Activated CD8-positive, alpha-beta memory T cell treated with anti-CD3 and anti-CD28 coated beads, Interleukin-2, amount 50 U/mL, for 4 hours (primary cell): ENCODE measurements around the gene CLEC4F.
"Not testable (repeated sequence)": the region's sequence is repeated elsewhere in the genome, so short reads cannot be mapped to it uniquely, and the experiment has no call there.

Experiments used
- DNase-seq: peaks from one replicate; pipeline ENCODE4 v3.0.0-alpha.2; 2020

Gene CLEC4F

DNA sequence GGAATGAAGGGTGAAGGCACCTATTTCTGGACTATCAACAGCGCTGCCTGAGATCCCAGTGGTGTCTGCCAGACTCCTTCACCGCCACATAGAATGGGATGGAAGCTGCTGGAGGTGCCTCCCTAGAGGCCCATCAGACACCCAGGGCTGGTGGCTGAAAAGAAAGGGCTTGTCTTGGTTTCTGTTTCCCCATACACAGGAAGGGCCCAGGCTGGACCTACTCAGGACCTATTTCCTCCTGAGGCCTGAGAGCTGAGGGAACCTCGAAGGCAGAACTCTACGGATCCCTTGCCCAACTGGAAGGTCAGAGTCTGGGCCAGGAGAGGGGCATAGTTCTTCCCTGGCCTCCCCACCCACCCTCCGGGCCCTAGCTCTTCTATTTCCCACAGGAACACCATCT, 2.9 kb upstream of the CLEC4F start:
- DNase-seq, result no peak

DNA sequence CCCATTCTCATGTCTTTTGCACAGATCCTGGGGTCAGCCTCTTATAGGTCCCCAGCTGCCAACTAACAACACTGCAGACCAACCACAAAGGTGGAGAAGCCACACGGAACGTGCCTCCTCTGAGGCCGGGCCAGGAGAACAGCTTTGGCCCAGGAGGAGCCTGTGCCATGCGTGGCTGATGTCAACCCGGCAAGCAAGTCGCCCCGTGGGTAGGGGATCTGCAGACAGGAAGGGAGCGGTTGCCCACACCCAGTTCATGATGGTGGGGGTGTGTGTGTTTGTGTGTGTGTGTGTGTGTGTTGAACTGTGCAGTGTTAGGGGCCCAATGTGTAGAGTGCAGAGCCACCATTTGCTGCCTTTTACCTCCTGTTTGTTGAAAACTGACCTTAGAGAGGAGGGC, 2.4 kb upstream of the CLEC4F start:
- DNase-seq, result no peak

DNA sequence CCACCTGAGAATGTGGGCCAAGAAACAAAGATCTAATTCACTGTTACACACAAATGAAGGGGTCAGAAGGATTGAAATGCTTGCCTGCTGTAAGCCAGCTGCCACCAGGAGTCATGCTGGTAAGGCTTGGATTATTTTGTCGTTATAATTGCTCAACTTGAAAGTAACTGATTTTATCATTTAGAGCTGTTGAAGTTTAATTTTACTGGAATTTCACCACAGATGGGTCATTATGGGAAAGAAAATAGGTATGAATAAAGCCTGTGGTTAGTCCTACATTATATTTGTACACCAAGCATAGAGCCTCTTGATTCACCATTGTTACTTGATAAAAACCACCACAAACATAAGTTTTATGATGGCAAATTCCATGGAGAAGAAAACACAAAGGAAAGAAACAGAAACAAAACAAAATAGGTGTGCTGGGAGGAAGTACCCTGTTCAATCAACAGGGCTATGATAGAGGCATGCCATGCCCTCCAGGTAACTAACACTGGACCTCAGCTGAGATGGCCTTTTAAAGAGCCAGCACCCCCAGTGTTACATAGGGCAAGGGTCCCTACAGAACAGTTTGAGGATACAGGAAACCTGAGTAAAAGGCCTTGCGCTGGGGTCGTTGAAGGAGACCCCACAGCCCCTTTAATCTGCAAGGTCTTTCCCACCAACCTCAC, 3.0 kb downstream of the CLEC4F start:
- DNase-seq, result no peak

DNA sequence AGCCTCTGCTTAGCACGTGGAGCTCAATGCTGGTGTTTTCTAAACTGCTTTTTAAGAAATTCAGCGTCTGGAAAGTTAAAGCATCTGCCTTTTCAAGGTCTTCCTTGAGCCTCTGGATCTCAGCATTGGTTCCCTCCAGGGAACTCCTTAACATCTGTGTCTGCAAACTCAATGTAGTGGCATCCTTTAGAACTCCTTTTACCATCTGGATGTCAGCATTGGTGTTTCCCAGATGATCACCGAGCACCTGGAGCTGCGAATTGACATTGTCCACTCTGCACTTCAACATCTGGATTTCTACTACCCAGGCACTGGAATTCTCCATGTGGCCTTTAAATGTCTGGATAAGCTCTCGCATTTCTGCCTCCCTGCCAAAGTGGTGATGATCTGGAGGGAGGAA, 3.7 kb downstream of the CLEC4F start:
- no peak for DNase-seq

DNA sequence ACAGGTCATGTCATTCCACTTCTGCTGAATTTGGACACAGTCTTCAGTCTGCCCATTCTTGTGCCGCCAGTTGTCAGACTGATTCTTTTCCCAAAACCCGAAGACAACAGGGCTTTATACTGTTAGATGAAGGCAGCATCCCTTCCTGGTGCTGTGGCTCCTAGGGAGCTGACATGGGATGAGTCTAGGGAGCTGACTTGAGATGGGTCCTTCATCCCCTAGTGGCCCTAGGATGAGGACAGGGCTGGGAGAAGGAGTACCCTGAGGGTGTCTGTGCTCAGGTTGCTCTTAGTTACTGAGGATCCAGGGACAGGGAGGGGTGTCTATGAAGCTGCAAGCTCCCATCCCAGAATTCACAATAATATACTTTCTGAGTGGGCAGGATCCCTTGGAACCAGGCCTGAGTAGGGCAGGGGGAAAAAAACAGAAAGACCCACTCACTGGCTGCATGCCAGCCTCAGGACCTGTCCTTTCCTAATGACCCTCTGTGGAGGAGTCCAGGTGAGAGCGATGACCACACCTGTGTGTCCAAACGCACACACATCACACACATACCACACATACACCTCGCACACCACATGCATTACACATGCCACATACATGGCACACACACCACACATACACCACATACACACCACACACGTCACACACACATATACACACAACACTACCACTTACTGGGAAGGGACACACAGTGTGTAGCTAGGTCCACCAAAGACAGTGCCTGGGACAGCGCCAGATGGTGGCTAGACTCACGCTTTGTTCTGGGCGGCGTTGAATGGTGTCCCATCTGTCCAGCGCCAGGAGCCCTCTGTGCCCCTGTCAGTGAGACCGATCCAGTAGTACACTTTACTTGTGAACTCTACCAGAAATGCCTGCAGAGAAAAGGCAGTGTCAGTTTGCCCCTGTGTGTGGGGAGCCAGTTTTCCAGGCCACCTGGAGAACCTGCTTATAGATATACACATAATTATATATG, 11.1 kb downstream of the CLEC4F start:
- no peak for DNase-seq

DNA sequence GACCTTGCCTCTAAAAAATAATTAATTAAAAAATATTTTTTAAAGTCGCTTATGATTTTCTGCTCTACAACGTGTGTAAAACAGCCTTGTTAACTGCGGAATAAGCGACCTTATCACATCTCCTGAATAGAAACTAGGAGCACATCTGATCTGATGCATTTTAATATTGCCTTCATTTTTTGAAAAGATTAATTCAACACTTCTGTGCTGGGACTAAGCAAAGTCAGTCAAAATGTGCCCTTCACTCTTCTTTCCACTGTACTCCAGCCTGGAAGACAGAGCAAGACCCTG, 12.6 kb downstream of the CLEC4F start:
- DNase-seq, result no peak

DNA sequence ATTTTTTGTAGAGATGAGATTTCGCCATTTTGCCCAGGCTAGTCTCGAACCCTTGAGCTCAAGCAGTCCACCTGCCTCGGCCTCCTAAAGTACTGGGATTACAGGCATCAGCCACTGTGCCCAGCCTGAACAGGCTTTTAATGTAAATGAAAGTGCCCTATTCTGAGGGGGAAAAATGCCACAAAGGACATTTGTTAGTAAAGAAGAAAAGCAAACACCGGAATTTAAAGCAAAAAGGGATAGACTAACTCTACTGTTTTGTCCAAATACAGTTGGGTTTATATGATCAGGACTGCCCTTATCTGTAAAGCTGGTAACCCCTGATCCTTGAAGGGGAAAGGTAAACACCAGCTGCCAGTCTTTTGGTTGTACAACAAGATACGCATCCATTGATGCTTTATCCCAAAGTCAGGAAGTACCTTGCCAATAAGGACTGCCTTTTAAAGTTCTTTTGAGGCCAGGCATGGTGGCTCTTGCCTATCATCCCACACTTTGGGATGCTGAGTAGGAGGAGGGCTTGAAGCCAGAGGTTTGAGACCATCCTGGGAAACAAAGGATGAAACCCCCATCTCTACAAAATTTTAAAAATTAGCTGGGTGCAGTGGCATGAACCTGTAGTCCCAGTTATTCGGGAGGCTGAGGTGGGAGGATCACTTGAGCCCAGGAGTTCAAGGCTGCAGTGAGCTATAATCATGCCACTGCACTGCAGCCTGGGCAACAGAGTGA, 13.1 kb downstream of the CLEC4F start:
- DNase-seq, result no peak

DNA sequence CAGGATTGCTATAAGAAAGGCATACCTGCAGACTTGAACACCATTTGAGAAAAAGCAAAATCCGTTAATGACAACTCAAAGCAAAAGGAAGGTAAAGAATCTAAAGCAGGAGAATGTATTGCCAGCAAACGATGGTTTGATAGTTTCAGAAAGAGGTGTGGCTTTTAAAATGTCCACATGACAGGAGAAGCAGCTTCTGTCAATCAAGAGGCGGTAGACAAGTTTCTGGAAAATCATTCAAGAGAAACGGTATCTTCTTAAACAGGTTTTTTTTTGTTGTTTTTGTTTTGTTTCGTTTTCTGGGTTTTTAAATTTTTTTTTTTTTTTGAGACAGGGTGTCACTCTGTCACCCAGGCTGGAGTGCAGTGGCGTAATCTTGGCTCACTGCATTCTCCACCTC, 13.8 kb downstream of the CLEC4F start:
- DNase-seq, result no peak

DNA sequence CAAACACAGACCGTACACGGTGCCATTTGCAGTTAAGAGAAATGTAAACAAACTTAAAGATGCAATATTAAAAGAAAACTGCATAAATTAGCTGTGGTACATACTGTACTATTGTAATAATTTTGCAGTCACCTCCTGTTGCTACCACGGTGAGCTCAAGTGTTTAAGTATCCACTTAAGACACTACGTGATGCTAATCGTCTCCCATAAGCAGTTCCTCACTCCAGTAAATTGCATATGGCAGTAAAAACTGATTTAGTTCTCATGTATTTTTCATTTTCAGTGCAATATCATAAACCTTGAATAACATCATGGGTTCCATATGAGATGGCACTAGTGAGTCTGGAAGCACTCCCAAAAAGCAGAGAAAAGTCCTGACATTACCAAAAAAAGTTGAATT, 14.4 kb downstream of the CLEC4F start:
- no peak for DNase-seq

DNA sequence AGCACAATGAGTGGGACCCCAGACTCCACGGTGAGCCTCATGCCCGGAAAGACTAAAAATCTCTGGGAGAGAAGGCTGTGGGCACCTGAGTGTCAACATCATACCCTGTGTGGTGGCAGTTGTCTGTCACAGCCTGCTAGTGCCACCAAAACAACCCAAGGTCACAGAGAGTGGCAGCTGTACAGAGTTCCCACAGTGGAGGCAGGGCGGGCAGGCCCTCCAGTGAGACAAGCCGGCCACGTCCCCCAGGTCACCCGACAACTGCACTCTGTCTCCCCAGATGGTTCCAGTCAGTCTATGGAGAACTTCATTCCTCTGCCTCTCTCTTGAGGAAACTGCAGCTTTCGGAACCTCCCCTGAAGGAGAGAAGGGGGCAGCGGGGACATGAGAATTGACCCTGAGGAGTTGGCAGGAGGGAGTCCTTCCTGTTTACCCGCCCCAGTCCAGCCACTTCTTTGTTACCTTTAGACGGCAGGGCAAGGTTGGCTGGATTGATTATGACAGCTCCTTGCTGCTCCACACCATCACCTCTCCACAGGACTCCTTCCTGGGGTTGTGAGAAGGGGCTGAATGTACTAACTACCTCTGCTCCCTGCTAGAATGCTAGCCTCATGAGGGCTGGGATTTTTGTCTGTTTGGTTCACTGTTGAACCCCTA, 18.7 kb downstream of the CLEC4F start:
- DNase-seq, result no peak

DNA sequence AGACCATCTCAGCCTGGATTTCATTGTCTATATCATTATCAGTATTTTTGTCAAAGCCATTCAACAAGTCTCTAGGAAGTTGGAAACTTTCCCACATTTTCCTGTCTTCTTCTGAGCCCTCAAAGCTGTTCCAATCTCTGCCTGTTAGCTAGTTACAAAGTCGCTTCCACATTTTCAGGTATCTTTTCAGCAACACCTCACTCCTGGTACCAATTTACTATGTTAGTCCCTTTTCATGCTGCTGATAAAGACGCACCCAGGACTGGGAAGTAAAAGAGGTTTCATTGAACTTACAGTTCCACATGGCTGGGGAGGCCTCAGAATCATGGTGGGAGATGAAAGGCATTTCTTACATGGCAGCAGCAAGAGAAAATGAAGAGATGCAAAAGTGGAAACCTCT, 20.7 kb downstream of the CLEC4F start:
- no peak for DNase-seq

DNA sequence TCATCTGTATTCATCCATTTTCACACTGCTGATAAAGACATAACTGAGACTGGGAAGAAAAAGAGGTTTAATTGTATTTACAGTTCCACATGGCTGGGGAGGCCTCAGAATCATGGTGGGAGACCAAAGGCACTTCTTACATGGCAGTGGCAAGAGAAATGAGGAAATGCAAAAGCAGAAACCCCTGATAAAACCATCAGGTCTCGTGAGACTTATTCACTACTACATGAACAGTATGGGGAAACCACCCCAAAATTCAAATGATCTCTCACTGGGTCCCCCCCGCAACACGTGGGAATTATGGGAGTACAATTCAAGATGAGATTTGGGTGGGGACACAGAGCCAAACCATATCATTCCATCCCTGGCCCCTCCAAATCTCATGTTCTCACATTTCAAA, 22.4 kb downstream of the CLEC4F start:
- not testable (repeated sequence) for DNase-seq

DNA sequence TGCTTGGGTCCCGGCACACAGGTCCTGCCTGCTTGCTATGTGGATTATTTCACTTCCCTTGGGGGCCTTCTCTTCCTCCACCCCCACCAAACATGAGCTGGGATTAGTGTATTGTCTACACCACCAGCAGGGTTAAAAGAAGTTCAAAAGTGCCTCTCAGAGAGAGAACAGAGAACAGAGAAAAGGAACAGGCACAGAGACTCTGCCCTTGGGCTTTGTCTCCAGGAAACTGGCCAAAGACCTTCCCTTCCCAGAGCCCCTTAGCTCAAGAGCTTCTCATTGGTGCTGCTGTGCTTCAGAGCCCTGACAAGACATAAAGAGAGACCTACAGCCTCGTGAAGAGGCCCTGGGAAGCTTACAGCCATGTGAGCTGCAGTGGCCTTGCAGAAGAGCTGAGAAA, 22.9 kb downstream of the CLEC4F start:
- no peak for DNase-seq

DNA sequence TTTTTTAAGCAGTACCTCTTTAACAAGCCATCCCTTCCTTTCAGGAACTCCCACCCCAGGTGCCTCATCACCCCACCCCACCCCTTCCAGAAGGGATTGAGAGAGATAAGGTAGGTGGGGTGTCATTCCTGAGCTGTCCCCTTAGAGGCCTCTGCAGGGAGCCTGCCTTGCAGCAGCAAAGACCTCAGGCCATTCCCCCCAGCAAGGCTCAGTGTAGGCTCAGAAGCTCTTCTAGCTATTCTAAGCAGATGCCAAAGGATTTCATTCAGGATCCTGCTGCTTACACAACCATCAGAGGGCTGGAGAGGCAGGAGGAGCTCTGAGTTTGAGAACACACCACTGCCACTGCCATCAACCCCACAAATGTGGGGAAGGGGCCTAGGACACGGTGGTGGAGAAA, 24.1 kb downstream of the CLEC4F start:
- no peak for DNase-seq

DNA sequence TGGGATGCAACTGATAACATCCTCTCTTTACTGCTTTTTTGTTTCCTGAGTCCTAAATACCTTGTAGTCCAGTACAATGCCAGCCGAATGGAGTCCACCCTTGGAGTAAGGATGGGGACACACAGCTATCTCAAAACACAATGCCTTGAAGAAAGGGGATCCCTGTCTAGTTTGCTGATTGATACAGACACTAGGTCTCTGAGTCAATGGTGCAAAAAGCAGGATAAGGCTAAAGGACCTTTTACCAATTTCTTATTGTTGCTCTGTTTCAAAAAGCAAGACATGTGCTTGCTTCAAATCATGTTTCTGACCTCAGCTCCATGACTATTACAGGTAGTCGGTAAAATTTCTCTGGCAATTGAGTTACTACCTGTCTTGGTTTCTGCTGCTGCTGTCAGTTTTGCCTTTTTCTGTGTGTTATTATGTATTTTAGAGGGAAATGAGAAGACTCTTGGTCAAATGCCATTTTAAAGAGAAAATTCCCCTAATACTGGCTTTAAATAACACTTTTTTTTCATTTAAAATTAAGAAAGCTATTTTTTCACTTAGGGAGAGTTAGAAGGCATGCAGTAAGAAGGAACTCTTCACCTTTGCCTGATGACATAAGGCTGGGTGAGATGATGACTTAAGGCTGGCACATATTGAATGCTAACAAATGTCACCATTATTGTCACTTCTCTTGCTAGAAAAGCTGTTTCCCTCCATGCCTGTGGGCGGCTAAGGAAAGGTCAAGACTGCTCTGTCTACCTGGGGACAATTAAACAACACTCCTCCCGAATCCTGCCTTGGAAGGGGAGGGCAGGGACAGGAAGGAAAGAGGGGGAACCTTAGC, 25.0 kb downstream of the CLEC4F start:
- DNase-seq, result no peak

DNA sequence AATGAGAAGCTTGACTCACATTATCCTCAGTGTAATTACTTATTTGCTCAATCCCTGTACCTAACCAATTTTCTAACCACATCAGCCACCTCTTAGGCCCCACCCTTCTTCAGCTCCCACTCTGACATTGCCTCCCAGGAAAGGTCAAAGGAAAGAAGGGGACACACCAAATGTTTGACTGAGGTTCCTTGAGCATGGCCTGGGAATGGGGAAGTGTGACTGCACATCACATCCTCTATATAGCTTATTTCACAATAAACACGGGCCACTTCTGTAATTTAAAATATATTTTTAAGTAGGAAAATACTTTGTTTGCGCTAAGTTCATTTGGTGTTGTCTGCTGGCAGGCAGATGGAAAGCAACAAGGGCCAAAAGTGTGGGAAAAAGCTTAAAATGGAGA, 26.9 kb downstream of the CLEC4F start:
- DNase-seq, result no peak

DNA sequence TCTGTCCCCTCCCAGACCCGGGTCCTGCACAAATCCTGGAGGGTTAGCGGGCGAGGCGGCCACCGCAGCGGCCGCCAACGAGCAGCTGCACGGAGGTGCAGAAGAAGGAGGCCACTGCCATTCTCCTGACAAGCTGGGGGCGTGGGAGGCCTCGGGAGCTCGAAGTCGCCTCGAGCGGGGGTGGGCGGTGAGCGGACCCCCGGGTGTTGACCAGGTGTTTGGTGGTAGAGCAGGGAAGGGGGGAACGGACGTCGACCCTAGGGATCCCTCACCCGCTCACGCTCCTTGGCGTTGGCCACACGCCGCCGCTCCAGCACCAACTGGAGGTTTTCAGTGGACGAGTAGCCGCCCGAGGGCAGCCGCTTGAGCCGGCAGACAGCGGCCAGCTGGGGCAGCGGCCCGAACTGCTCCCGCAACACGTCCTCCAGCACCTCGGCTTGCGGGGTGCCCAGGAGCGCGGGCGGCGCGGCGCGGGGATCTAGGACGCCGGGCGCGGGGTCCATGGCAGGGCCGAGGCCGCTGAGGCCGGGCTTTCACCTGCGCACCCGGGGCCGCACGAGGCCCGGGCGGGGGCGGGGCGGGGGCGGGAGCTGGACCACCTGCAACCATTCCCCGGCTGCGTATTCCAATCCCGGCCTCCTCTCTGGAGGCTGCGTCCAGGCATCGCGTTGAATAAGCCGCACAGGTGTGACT, 30.1 kb downstream of the CLEC4F start, which contains the start of gene FIGLA:
Gene FIGLA, minus strand, starts transcription at position 508 of the 693 bp plus-strand sequence. Its CDS starts 5 bp downstream, at position 503.
- no peak for DNase-seq

DNA sequence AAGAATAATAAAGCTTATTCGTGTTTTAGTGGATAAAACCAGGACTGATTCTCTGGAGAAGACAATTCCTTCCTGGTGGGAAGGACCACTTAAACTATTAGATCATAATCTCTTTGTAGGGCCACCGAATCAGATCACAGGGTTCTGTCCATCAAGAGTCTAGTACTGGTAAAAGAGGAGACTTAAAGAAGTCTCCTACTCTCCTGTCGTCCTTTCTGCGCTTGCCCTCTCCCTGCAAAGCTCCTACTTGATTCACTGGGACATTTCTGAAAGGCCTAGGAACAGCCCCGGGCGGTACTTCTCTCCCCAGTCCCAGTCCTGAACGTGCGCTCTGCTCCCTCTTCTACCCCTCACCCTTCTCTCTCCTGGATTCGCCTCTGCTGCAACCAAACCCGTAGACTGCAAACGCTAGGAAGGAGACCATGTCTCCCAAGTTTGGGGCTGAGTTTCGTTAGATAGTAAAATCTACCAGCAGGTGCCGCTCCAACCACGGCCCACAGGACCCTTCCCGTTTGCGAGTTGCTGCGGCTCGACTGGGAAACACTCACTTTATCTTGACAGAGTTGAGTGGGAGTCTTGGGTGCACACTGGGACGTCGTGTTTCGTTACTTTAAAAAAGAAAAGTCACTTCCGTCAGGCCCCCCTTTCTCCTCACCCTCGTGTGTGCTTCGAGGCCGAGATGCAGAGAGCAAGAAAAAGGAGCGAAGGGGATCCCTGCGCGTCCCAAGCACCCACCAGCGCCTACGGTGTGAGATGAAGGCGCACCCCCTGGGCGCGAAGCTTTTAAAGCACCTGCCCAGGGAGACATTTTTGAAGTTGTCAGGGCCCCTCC, 30.9 kb downstream of the CLEC4F start:
- peak; percentile 71 for DNase-seq

DNA sequence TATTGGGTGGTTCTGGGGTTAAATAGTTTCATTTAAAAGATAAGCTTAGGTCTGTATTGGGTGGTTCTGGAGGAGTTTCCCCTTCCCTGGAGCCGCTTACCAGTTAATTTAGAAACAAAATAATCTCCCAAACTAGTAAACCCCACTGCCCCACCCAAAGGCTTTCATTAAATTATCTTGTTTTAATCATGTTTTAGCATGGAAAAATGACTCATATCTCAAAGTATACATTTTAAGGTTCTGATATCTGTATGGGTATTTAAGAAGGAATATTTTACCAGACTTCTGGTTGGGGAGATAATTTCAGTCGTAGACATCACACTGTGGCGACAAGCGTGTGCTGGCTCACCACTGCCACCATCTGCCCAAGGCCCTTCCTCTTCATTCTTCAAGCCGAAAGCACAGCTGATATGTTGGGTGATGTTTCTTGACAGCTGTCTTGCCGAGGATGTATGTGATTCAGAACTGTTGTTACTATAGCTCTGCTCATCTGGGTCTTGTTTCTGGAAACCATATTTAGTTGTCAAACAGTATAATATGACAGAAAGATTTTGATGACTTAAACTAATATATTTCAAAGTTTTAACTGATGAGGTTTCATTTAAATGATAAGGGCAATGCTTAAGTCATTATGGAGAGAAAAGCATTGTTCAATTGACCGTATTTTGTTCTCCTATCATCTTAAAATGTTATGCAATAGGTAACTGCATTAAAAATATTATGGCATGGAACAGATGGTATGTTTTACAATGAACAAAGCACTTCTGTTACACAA, 35.1 kb downstream of the CLEC4F start:
- peak; percentile 37 for DNase-seq

DNA sequence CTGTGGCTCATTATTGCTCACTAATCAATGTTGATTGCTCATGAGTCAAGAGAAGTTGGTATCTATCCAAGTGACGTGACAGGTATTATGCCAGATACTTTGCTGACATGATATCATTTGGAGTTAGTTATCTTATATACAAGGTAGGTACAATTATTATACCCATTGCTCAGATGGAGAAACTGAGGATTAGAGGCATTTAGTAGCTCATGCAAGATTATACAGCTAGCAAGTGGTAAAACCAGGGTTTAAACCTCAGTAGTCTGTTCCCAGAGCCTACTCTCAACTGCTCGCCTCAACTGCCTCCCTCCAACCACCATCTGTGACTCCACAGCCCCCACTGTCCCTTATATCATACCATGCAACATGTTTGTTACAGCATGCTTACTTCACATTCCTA, 36.1 kb downstream of the CLEC4F start:
- DNase-seq, result no peak
